ENCODE results near the gene FRMD4B. TPM values are rescaled to one million over a fixed set of nuclear protein-coding genes. Genes with fewer than 3 reads are reported as not detected.
A peak's percentile ranks its signal among the peaks of the same experiment; 100 is the strongest.

Gene FRMD4B
- polyA plus RNA-seq, 3 donors, result 13.2 to 21.0 (median 19.6) TPM

DNA sequence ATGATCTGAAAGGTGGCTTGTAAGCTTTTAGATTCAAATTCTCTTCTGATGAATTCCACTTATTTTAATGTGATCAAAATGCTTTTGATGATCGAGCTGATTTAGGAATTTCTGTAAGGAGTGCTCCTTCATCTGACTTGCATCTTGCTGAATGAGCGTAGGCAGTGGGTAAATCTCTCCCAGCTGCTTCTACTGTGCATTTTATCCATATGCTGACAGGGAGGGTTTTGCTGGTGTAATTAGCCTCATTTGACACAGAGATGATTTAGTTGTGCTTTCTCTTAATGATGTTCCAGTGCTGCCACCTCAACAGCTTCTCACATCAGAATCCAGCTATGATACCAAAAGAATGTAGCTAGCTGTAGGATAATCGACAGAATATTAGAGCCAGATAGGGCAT is 259.7 kb downstream of the FRMD4B start:
- Histone ChIP-seq H3K4me2 (replicated peaks; ENCODE audit: extremely low read depth, low read length, poor library complexity, severe bottlenecking) (no peak overlapping the region), H3K9ac (ENCODE audit: insufficient read depth, low read length, poor library complexity, severe bottlenecking) (no peak overlapping the region), H3K27ac (ENCODE audit: low read depth in 1 of 2, low read length in 2 of 2) (no peak overlapping the region), H3K79me2 (ENCODE audit: insufficient read depth, low read length) (no peaks in the 10 kb centered on the region), H2AFZ (ENCODE audit: insufficient read depth, low read depth, low read length, poor library complexity, severe bottlenecking) (no peak overlapping the region), H3K27me3 (ENCODE audit: control insufficient read depth in 2 of 2, insufficient read depth in 2 of 2, low read length in 2 of 2) (no peaks in the 10 kb centered on the region), H3K36me3 (replicated peaks in 1 of 2; ENCODE audit: control insufficient read depth in 1 of 2, insufficient read depth in 2 of 2, low read length in 2 of 2) (no peaks in the 10 kb centered on the region), H3K9me3 (replicated peaks in 1 of 2; ENCODE audit: control insufficient read depth in 1 of 2, insufficient read depth in 1 of 2, low read length in 2 of 2) (no peaks in the 10 kb centered on the region), H3K4me1 (ENCODE audit: control insufficient read depth in 1 of 2, insufficient read depth in 2 of 2, low read length in 2 of 2) (peaks cover 7% of the 10 kb centered on the region in 2 donors), H4K20me1 (ENCODE audit: insufficient read depth, low read length) (no peaks in the 10 kb centered on the region), H3K4me3 (replicated peaks in 1 of 3; ENCODE audit: low read depth in 2 of 3, low read length in 3 of 3) (no peak overlapping the region)
- Mint-ChIP-seq H3K4me3 (no peak overlapping the region), H3K27ac (no peak overlapping the region), H3K9me3 (no peaks in the 10 kb centered on the region), H3K4me1 (peaks cover 8% of the 10 kb centered on the region), H3K27me3 (ENCODE audit: low read depth in 3 of 3) (no peaks in the 10 kb centered on the region), H3K36me3 (no peaks in the 10 kb centered on the region)
- DNase-seq, result no peak
- TF ChIP-seq, protein P1, sequence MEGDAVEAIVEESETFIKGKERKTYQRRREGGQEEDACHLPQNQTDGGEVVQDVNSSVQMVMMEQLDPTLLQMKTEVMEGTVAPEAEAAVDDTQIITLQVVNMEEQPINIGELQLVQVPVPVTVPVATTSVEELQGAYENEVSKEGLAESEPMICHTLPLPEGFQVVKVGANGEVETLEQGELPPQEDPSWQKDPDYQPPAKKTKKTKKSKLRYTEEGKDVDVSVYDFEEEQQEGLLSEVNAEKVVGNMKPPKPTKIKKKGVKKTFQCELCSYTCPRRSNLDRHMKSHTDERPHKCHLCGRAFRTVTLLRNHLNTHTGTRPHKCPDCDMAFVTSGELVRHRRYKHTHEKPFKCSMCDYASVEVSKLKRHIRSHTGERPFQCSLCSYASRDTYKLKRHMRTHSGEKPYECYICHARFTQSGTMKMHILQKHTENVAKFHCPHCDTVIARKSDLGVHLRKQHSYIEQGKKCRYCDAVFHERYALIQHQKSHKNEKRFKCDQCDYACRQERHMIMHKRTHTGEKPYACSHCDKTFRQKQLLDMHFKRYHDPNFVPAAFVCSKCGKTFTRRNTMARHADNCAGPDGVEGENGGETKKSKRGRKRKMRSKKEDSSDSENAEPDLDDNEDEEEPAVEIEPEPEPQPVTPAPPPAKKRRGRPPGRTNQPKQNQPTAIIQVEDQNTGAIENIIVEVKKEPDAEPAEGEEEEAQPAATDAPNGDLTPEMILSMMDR (IDR thresholded peaks at IDR 0.05), result no peak
- intact Hi-C loops (cut with micrococcal nuclease), result no loop called here
- no CpG with 5 or more reads among the region's 3 CpGs for WGBS (ENCODE audit: insufficient coverage)

GRCh38 chr3:69122403-69122802 is 263.5 kb downstream of the FRMD4B start, which contains the start of gene LMOD3:
Gene LMOD3 (minus strand): TSS chr3:69122595. CDS start chr3:69122386, 209 bp downstream.
- Mint-ChIP-seq H3K36me3 (no peaks in the 10 kb centered on the region), H3K4me1 (peaks cover 13% of the 10 kb centered on the region), H3K4me3 (peak within 1 kb of the TSS in 1 of 2 donors; percentile 39), H3K27me3 (ENCODE audit: low read depth in 3 of 3) (peaks cover 0 to 1% (median 0%) of the 10 kb centered on the region in 3 donors), H3K27ac (peak within 1 kb of the TSS in 1 of 7 donors; percentile 41), H3K9me3 (no peaks in the 10 kb centered on the region)
- Histone ChIP-seq H3K27ac (ENCODE audit: low read depth in 1 of 2, low read length in 2 of 2) (no peak within 1 kb of the TSS), H3K9ac (ENCODE audit: insufficient read depth, low read length, poor library complexity, severe bottlenecking) (no peak within 1 kb of the TSS), H3K4me1 (ENCODE audit: control insufficient read depth in 1 of 2, insufficient read depth in 2 of 2, low read length in 2 of 2) (peaks cover 7% of the 10 kb centered on the region in 2 donors), H3K4me3 (replicated peaks in 1 of 3; ENCODE audit: low read depth in 2 of 3, low read length in 3 of 3) (no peak within 1 kb of the TSS), H3K4me2 (replicated peaks; ENCODE audit: extremely low read depth, low read length, poor library complexity, severe bottlenecking) (no peak within 1 kb of the TSS), H2AFZ (ENCODE audit: insufficient read depth, low read depth, low read length, poor library complexity, severe bottlenecking) (peak within 1 kb of the TSS; percentile 54), H3K79me2 (ENCODE audit: insufficient read depth, low read length) (no peaks in the 10 kb centered on the region), H3K9me3 (replicated peaks in 1 of 2; ENCODE audit: control insufficient read depth in 1 of 2, insufficient read depth in 1 of 2, low read length in 2 of 2) (no peaks in the 10 kb centered on the region), H3K27me3 (ENCODE audit: control insufficient read depth in 2 of 2, insufficient read depth in 2 of 2, low read length in 2 of 2) (no peaks in the 10 kb centered on the region), H4K20me1 (ENCODE audit: insufficient read depth, low read length) (no peaks in the 10 kb centered on the region), H3K36me3 (replicated peaks in 1 of 2; ENCODE audit: control insufficient read depth in 1 of 2, insufficient read depth in 2 of 2, low read length in 2 of 2) (no peaks in the 10 kb centered on the region)
- WGBS (ENCODE audit: insufficient coverage), result 100% methylated on average over 2 of the region's 3 CpGs
- TF ChIP-seq, protein P1 (IDR thresholded peaks at IDR 0.05), result no peak
- DNase-seq, result no peak
- intact Hi-C loops (cut with micrococcal nuclease), result no loop called here
